Stimulated activated CD8-positive, alpha-beta memory T cell treated with anti-CD3 and anti-CD28 coated beads, Interleukin-7, amount 100 ng/mL, for 1 hour (primary cell): ENCODE results near the gene HEYL.

ENCODE experiments used
- DNase-seq, 2 donors: peaks; one replicate each; pipeline ENCODE4 v3.0.0-alpha.2; 2020; ENCODE audit warnings: low read depth in 2 of 2

The HEYL gene

GRCh38 chr1:39666772-39667171 is 27.3 kb upstream of the HEYL start:
- DNase-seq = no peak

GRCh38 chr1:39663559-39663958 is 24.1 kb upstream of the HEYL start:
- no peak for DNase-seq

- no peak for DNase-seq
These were observed 23.4 kb upstream of the HEYL start for GRCh38 chr1:39662861-39663260.

- no peak for DNase-seq
These were observed 20.1 kb upstream of the HEYL start for GRCh38 chr1:39659538-39659937.

- DNase-seq = no peak
These were observed 19.7 kb upstream of the HEYL start for GRCh38 chr1:39659110-39659509.

- peak; percentile 19 to 28 for DNase-seq
These were observed 18.6 kb upstream of the HEYL start for GRCh38 chr1:39657923-39658485.

GRCh38 chr1:39657402-39657801 is 18.0 kb upstream of the HEYL start:
- no peak for DNase-seq

GRCh38 chr1:39656391-39656790 is 16.9 kb upstream of the HEYL start:
- no peak for DNase-seq

- DNase-seq = no peak
These were observed 16.3 kb upstream of the HEYL start for GRCh38 chr1:39655578-39656268.

- no peak for DNase-seq
These were observed 14.8 kb upstream of the HEYL start for GRCh38 chr1:39654291-39654690.

GRCh38 chr1:39653546-39654031 is 14.1 kb upstream of the HEYL start:
- peak; percentile 26 to 61 for DNase-seq

GRCh38 chr1:39652554-39652953 is 13.1 kb upstream of the HEYL start:
- no peak for DNase-seq

GRCh38 chr1:39652105-39652504 is 12.7 kb upstream of the HEYL start:
- no peak for DNase-seq

- no peak for DNase-seq
These were observed 11.0 kb upstream of the HEYL start for GRCh38 chr1:39650431-39650830.

- no peak for DNase-seq
These were observed 10.3 kb upstream of the HEYL start for GRCh38 chr1:39649636-39650185.

- DNase-seq = no peak
These were observed 9.1 kb upstream of the HEYL start for GRCh38 chr1:39648496-39648895.

GRCh38 chr1:39647247-39647646 is 7.8 kb upstream of the HEYL start:
- DNase-seq = no peak

GRCh38 chr1:39646232-39647081 is 7.0 kb upstream of the HEYL start:
- no peak for DNase-seq

- DNase-seq = no peak
These were observed 6.1 kb upstream of the HEYL start for GRCh38 chr1:39645411-39646043.

- no peak for DNase-seq
These were observed 4.3 kb upstream of the HEYL start for GRCh38 chr1:39643705-39644104.

GRCh38 chr1:39642796-39643195 is 3.4 kb upstream of the HEYL start:
- DNase-seq = no peak

GRCh38 chr1:39640861-39641260 is 1.4 kb upstream of the HEYL start:
- DNase-seq = no peak
